ELF-1 (cell line): ENCODE results near the gene UST.
A peak's percentile ranks its signal among the peaks of the same experiment; 100 is the strongest.

Experiments used
- DNase-seq: peaks from one replicate; pipeline ENCODE4 v3.0.0-alpha.2; 2016; ENCODE audit warnings: low read depth, low spot score

The UST gene

GRCh38 chr6:148803979-148804378 lies 57.1 kb downstream of the UST start:
- DNase-seq = no peak

- DNase-seq = no peak
Observed at GRCh38 chr6:148805777-148806176, 58.9 kb downstream of the UST start.

- DNase-seq = no peak
Observed at GRCh38 chr6:148807784-148808183, 61.0 kb downstream of the UST start.

GRCh38 chr6:148808786-148809304 lies 62.0 kb downstream of the UST start:
- no peak for DNase-seq

GRCh38 chr6:148811459-148811858 lies 64.6 kb downstream of the UST start:
- no peak for DNase-seq

- no peak for DNase-seq
Observed at GRCh38 chr6:148814082-148814790, 67.4 kb downstream of the UST start.

- no peak for DNase-seq
Observed at GRCh38 chr6:148814869-148815268, 68.0 kb downstream of the UST start.

- no peak for DNase-seq
Observed at GRCh38 chr6:148816117-148816516, 69.3 kb downstream of the UST start.

GRCh38 chr6:148817689-148818088 lies 70.9 kb downstream of the UST start:
- DNase-seq = no peak

- peak; percentile 27 for DNase-seq
Observed at GRCh38 chr6:148818939-148819575, 72.2 kb downstream of the UST start.

- no peak for DNase-seq
Observed at GRCh38 chr6:148819852-148820251, 73.0 kb downstream of the UST start.

GRCh38 chr6:148822819-148823218 lies 76.0 kb downstream of the UST start:
- DNase-seq = no peak

- no peak for DNase-seq
Observed at GRCh38 chr6:148824291-148824690, 77.5 kb downstream of the UST start.

- DNase-seq = no peak
Observed at GRCh38 chr6:148824960-148825359, 78.1 kb downstream of the UST start.

GRCh38 chr6:148825492-148825891 lies 78.7 kb downstream of the UST start:
- DNase-seq = no peak

GRCh38 chr6:148827416-148828045 lies 80.7 kb downstream of the UST start:
- no peak for DNase-seq

- DNase-seq = no peak
Observed at GRCh38 chr6:148828047-148828446, 81.2 kb downstream of the UST start.

GRCh38 chr6:148829415-148830101 lies 82.7 kb downstream of the UST start:
- DNase-seq = no peak

- no peak for DNase-seq
Observed at GRCh38 chr6:148830614-148831013, 83.8 kb downstream of the UST start.

- no peak for DNase-seq
Observed at GRCh38 chr6:148831064-148831463, 84.2 kb downstream of the UST start.

GRCh38 chr6:148831531-148831930 lies 84.7 kb downstream of the UST start:
- DNase-seq = no peak

- no peak for DNase-seq
Observed at GRCh38 chr6:148835920-148836441, 89.2 kb downstream of the UST start.
